Neural progenitor cell (in vitro differentiated cells): ENCODE data around the gene ZNF324B. TPM values are rescaled to one million over a fixed set of nuclear protein-coding genes. Genes with fewer than 3 reads are reported as not detected.

Experiments used
- DNase-seq: peaks from one replicate; pipeline ENCODE4 v3.0.0-alpha.2; 2016; ENCODE audit warnings: low spot score
- H2AFZ ChIP-seq: fragments of 200-600 bp; sonication (generic); replicated peaks from 2 replicates; pipeline ENCODE4 v1.6.1; 2016; ENCODE audit warnings: antibody characterized with exemption
- H3F3A ChIP-seq: fragments of 200-600 bp; sonication (generic); 2 replicates; pipeline ENCODE4 v1.6.1; 2016; ENCODE audit warnings: antibody characterized with exemption, low read depth
- H3K27ac ChIP-seq: fragments of 200-600 bp; sonication (generic); 2 replicates; pipeline ENCODE4 v1.5.1; 2016; ENCODE audit warnings: mild to moderate bottlenecking
- H3K27me3 ChIP-seq: fragments of 200-600 bp; sonication (generic); 2 replicates; pipeline ENCODE4 v1.6.1; 2016; ENCODE audit warnings: mild to moderate bottlenecking, moderate library complexity
- H3K36me3 ChIP-seq: fragments of 200-600 bp; sonication (generic); 2 replicates; pipeline ENCODE4 v1.5.1; 2016
- H3K4me1 ChIP-seq: fragments of 200-600 bp; sonication (generic); 2 replicates; pipeline ENCODE4 v1.6.1; 2016; ENCODE audit warnings: mixed run types
- H3K4me2 ChIP-seq: fragments of 200-600 bp; sonication (generic); 2 replicates; pipeline ENCODE4 v1.6.1; 2016
- H3K4me3 ChIP-seq: fragments of 200-600 bp; sonication (generic); 2 replicates; pipeline ENCODE4 v1.5.1; 2016
- H3K79me2 ChIP-seq: fragments of 200-600 bp; sonication (generic); 2 replicates; pipeline ENCODE4 v1.6.1; 2016; ENCODE audit warnings: low read depth
- H3K9ac ChIP-seq: fragments of 200-600 bp; sonication (generic); 2 replicates; pipeline ENCODE4 v1.6.1; 2016
- H3K9me3 ChIP-seq: fragments of 200-600 bp; sonication (generic); 2 replicates; pipeline ENCODE4 v1.5.1; 2016; ENCODE audit warnings: low read depth
- H4K20me1 ChIP-seq: fragments of 200-600 bp; sonication (generic); 2 replicates; pipeline ENCODE4 v1.6.1; 2016; ENCODE audit warnings: low read depth
- H3K27ac Mint-ChIP-seq: 3 replicates; pipeline ENCODE4 v1.8.0; 2021; ENCODE audit warnings: mixed read lengths
- H3K27me3 Mint-ChIP-seq: 2 replicates; pipeline ENCODE4 v1.8.0; 2022; ENCODE audit warnings: low read depth, mild to moderate bottlenecking, inconsistent platforms, moderate library complexity, mixed read lengths; ENCODE audit not compliant: insufficient read depth
- H3K36me3 Mint-ChIP-seq: 3 replicates; pipeline ENCODE4 v1.8.0; 2021; ENCODE audit warnings: mixed read lengths
- H3K4me1 Mint-ChIP-seq: 3 replicates; pipeline ENCODE4 v1.8.0; 2021; ENCODE audit warnings: mixed read lengths
- H3K4me3 Mint-ChIP-seq: 3 replicates; pipeline ENCODE4 v1.8.0; 2021; ENCODE audit warnings: mild to moderate bottlenecking, moderate library complexity, mixed read lengths
- H3K9me3 Mint-ChIP-seq: 3 replicates; pipeline ENCODE4 v1.8.0; 2020; ENCODE audit warnings: mixed read lengths
- EZH2 ChIP-seq: fragments of 200-600 bp; sonication (generic); IDR thresholded peaks from 2 replicates; pipeline ENCODE4 v1.6.1; 2017; ENCODE audit warnings: antibody characterized with exemption, mild to moderate bottlenecking, moderate library complexity
- EZH2phosphoT487 ChIP-seq: fragments of 200-600 bp; sonication (generic); IDR thresholded peaks from 2 replicates; pipeline ENCODE4 v1.6.1; 2017; ENCODE audit warnings: antibody characterized with exemption
- small RNA-seq: library from RNA; depleted of rRNA; stranded (forward); fragments of <200 nt; gene quantifications from one replicate; pipeline ENCODE3, GENCODE V24; 2015
- total RNA-seq: library from RNA; depleted of rRNA; stranded (reverse); fragments of >200 nt; gene quantifications from 2 replicates; pipeline ENCODE4 v1.2.3, GENCODE V29; 2015; ENCODE audit warnings: low replicate concordance
- TF ChIP-seq, protein P1 (sequence below): fragments of 200-600 bp; sonication (generic); IDR thresholded peaks from 2 replicates; pipeline ENCODE4 v1.5.1; 2017; ENCODE audit warnings: antibody characterized with exemption, mild to moderate bottlenecking

ZNF324B gene
- total RNA-seq, 1 donor from 2014 or later, result 3.2 TPM

DNA sequence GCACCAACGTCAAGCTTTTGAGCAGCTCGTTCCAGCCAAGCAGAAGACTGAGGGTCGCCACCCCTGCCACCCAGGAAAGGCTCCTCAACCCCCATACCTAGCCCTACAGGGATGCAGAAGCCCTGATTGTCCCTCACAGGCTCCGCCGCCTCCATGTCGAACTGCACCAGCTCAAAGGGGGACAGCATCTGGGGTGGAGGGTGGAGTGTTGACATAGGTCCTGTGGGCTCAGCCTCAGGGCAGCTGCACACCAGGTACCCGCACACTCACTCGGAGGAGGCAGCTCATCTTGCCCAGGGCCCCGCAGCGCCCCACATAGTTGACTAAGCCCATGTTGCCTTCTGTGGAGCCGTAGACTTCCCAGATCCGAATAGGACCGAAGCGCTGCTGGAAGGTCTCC is 48.8 kb downstream of the ZNF324B start:
- Histone ChIP-seq H3F3A (peaks cover 6% of the 10 kb centered on the region), H3K36me3 (no peaks in the 10 kb centered on the region), H3K4me1 (peaks cover 4% of the 10 kb centered on the region), H3K4me2 (peak overlapping the region; percentile 87), H3K27me3 (no peaks in the 10 kb centered on the region), H3K9ac (no peak overlapping the region), H3K27ac (no peak overlapping the region), H3K9me3 (no peaks in the 10 kb centered on the region), H3K79me2 (peaks cover 6% of the 10 kb centered on the region), H2AFZ (no peak overlapping the region), H3K4me3 (peak overlapping the region; percentile 68), H4K20me1 (no peaks in the 10 kb centered on the region)
- peaks cover 7% of the 10 kb centered on the region for H3K27me3 Mint-ChIP-seq
- H3K36me3 Mint-ChIP-seq, result no peaks in the 10 kb centered on the region
- no peak for DNase-seq
- peak overlapping the region; percentile 84 for H3K4me3 Mint-ChIP-seq
- H3K4me1 Mint-ChIP-seq, result peaks cover 11% of the 10 kb centered on the region
- TF ChIP-seq EZH2, result no peak
- TF ChIP-seq, protein P1, sequence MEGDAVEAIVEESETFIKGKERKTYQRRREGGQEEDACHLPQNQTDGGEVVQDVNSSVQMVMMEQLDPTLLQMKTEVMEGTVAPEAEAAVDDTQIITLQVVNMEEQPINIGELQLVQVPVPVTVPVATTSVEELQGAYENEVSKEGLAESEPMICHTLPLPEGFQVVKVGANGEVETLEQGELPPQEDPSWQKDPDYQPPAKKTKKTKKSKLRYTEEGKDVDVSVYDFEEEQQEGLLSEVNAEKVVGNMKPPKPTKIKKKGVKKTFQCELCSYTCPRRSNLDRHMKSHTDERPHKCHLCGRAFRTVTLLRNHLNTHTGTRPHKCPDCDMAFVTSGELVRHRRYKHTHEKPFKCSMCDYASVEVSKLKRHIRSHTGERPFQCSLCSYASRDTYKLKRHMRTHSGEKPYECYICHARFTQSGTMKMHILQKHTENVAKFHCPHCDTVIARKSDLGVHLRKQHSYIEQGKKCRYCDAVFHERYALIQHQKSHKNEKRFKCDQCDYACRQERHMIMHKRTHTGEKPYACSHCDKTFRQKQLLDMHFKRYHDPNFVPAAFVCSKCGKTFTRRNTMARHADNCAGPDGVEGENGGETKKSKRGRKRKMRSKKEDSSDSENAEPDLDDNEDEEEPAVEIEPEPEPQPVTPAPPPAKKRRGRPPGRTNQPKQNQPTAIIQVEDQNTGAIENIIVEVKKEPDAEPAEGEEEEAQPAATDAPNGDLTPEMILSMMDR, result no peak
- no peak for TF ChIP-seq EZH2phosphoT487
- H3K9me3 Mint-ChIP-seq, result peaks cover 6% of the 10 kb centered on the region
- no peak overlapping the region for H3K27ac Mint-ChIP-seq

Small RNA genes lying within 50 kb of the gene (small RNA-seq; reads per million reads assigned to genes)
- gene RN7SL693P, result not detected
- not detected for gene RNU6-1337P

Other genes with a start within 250 kb of the ZNF324B start
- gene ZNF544, start 222.7 kb upstream of the ZNF324B start, total RNA-seq, result 86.0 and 104 TPM in 2 replicates
- 18.6 and 24.0 TPM in 2 replicates for gene ZNF8, start 172.7 kb upstream of the ZNF324B start, total RNA-seq
- gene ERVK3-1, start 146.2 kb upstream of the ZNF324B start, total RNA-seq, result 49.8 and 49.9 TPM in 2 replicates
- 1.5 and 2.4 TPM in 2 replicates for gene ZSCAN22, start 124.6 kb upstream of the ZNF324B start, total RNA-seq
- 7.5 and 37.1 TPM in 2 replicates for gene A1BG, start 98.1 kb upstream of the ZNF324B start, total RNA-seq
- 3.7 and 8.0 TPM in 2 replicates for gene ZNF497, start 88.9 kb upstream of the ZNF324B start, total RNA-seq
- gene ZNF837, start 70.6 kb upstream of the ZNF324B start, total RNA-seq, result 1.4 and 8.5 TPM in 2 replicates
- 1,938 and 2,407 TPM in 2 replicates for gene RPS5, start 64.4 kb upstream of the ZNF324B start, total RNA-seq
- 0.62 TPM in 1 of 2 replicates, not detected in the other for gene RNF225, start 56.0 kb upstream of the ZNF324B start, total RNA-seq
- 6.9 and 9.3 TPM in 2 replicates for gene ZNF584, start 43.0 kb upstream of the ZNF324B start, total RNA-seq
- 1.0 and 1.4 TPM in 2 replicates for gene ZNF132, start 11.5 kb upstream of the ZNF324B start, total RNA-seq
- gene ZNF324, start 15.5 kb downstream of the ZNF324B start, total RNA-seq, result 4.2 and 14.8 TPM in 2 replicates
- gene ZNF446, start 24.7 kb downstream of the ZNF324B start, total RNA-seq, result 4.4 and 13.2 TPM in 2 replicates
- gene SLC27A5, start 60.4 kb downstream of the ZNF324B start, total RNA-seq, result 11.2 and 17.1 TPM in 2 replicates
- gene ZBTB45, start 68.2 kb downstream of the ZNF324B start, total RNA-seq, result 2.2 and 12.8 TPM in 2 replicates
- 390 and 678 TPM in 2 replicates for gene TRIM28, start 92.4 kb downstream of the ZNF324B start, total RNA-seq
- gene CHMP2A, start 103.5 kb downstream of the ZNF324B start, total RNA-seq, result 141 and 148 TPM in 2 replicates
- gene UBE2M, start 107.0 kb downstream of the ZNF324B start, total RNA-seq, result 59.3 and 73.3 TPM in 2 replicates
- 8.4 and 32.3 TPM in 2 replicates for gene MZF1, start 121.7 kb downstream of the ZNF324B start, total RNA-seq